Calu3 (cell line): ENCODE results near the gene SMIM20. TPM values are rescaled to one million over a fixed set of nuclear protein-coding genes. Genes with fewer than 3 reads are reported as not detected.

Experiments used
- BruUV-seq: library from RNA; stranded (reverse); fragments of 400-500 nt; replicated peaks from 2 replicates; lab custom pipeline; 2021; lab: Mats Ljungman, UMichigan
- CTCF ChIA-PET: fragments of 300-600 bp; sonication (Branson Sonifier 250); formaldehyde crosslinking; loops from one replicate; lab custom pipeline; 2022; ENCODE audit warnings: antibody characterized with exemption; lab: Charles Lee
- DNase-seq: peaks from one replicate; pipeline ENCODE4 v3.0.0; 2022
- H3K27ac Mint-ChIP-seq: one replicate; pipeline ENCODE4 v1.8.0; 2022; ENCODE audit warnings: mixed read lengths; ENCODE audit not compliant: unreplicated experiment
- H3K27me3 Mint-ChIP-seq: one replicate; pipeline ENCODE4 v1.8.0; 2022; ENCODE audit warnings: mixed read lengths; ENCODE audit not compliant: unreplicated experiment
- H3K36me3 Mint-ChIP-seq: one replicate; pipeline ENCODE4 v1.8.0; 2022; ENCODE audit warnings: mild to moderate bottlenecking, moderate library complexity, mixed read lengths; ENCODE audit not compliant: insufficient read depth, unreplicated experiment
- H3K4me1 Mint-ChIP-seq: one replicate; pipeline ENCODE4 v1.8.0; 2022; ENCODE audit warnings: mild to moderate bottlenecking, low read depth, mixed read lengths; ENCODE audit not compliant: unreplicated experiment
- H3K4me3 Mint-ChIP-seq: one replicate; pipeline ENCODE4 v1.8.0; 2022; ENCODE audit warnings: mild to moderate bottlenecking, low read depth, moderate library complexity, mixed read lengths; ENCODE audit not compliant: unreplicated experiment
- H3K9me3 Mint-ChIP-seq: one replicate; pipeline ENCODE4 v1.8.0; 2022; ENCODE audit warnings: low read depth, mixed read lengths; ENCODE audit not compliant: unreplicated experiment
- intact Hi-C: fragments of 100-400 bp; cut with micrococcal nuclease; formaldehyde crosslinking; loops from one replicate; pipeline ENCODE4 v1.10.0; 2022; ENCODE audit not compliant: unreplicated experiment
- total RNA-seq: library from RNA; stranded (reverse); gene quantifications from 2 replicates; pipeline ENCODE4 v1.2.3, GENCODE V29; 2022
- TF ChIP-seq, protein P1 (sequence below): fragments of 200-600 bp; IDR thresholded peaks from one replicate; pipeline ENCODE4 v1.8.0; 2022; ENCODE audit warnings: antibody characterized with exemption; ENCODE audit not compliant: unreplicated experiment

Gene SMIM20
- total RNA-seq, 1 experiment from 2014 or later = 21.0 TPM

DNA sequence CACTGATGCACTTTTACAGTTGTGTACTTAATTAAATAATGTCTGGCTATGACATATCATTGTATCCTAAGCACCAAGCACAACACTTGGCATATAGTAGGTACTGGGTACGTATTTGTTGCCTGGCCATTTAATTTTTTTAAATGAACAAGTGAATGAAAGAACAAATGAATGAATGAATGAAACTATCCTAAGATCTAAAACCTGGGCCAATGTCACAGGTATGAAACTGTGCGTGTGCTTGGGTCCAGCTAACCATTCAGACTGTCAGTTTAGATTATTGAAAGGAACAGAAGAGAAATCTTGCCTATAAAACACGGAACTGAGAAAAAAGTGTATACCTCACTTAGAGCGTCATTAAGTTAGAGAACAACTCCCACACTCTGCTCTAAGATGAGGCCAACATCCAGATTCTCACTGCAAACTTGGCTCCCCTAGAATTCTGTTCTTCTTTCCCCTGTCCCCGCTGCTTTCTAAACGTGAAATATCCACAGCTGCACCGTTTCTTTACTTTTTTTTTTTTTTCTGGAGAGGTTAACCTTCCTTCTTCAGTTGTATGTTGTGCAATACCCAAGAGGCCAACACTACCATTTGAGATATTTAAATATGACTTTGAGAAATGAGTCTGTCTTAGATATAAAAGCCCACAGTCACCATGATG is 33.9 kb upstream of the SMIM20 start:
- CTCF ChIA-PET = no interaction called here
- no peak for DNase-seq
- Mint-ChIP-seq H3K9me3 (no peaks in the 10 kb centered on the region), H3K27me3 (no peaks in the 10 kb centered on the region), H3K36me3 (no peaks in the 10 kb centered on the region), H3K4me3 (no peak overlapping the region), H3K27ac (no peak overlapping the region), H3K4me1 (peaks cover 12% of the 10 kb centered on the region)
- intact Hi-C loops = no loop called here
- TF ChIP-seq, protein P1, sequence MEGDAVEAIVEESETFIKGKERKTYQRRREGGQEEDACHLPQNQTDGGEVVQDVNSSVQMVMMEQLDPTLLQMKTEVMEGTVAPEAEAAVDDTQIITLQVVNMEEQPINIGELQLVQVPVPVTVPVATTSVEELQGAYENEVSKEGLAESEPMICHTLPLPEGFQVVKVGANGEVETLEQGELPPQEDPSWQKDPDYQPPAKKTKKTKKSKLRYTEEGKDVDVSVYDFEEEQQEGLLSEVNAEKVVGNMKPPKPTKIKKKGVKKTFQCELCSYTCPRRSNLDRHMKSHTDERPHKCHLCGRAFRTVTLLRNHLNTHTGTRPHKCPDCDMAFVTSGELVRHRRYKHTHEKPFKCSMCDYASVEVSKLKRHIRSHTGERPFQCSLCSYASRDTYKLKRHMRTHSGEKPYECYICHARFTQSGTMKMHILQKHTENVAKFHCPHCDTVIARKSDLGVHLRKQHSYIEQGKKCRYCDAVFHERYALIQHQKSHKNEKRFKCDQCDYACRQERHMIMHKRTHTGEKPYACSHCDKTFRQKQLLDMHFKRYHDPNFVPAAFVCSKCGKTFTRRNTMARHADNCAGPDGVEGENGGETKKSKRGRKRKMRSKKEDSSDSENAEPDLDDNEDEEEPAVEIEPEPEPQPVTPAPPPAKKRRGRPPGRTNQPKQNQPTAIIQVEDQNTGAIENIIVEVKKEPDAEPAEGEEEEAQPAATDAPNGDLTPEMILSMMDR = no peak
- BruUV-seq = no TSS peak

DNA sequence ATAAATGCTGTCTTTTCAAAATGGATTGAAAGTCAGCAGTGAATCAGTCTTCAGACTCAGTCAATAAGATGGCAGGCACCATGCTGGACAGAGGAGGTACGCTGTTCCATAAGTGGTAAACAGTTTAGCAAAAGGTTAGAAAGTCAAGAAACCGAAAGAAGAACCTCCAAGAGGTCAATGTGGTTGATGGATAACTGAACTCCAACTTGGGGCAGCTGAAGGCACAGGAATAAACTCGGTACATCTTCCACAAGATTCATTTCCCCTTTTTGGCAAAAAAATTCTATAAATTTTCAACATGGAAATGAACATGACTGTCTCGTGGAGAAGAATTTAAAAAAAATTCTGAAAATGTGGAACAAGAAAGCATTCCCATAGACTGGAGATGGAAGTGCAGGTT is 32.8 kb upstream of the SMIM20 start:
- intact Hi-C loops = no loop called here
- H3K4me3 Mint-ChIP-seq = no peak overlapping the region
- H3K36me3 Mint-ChIP-seq = no peaks in the 10 kb centered on the region
- H3K9me3 Mint-ChIP-seq = no peaks in the 10 kb centered on the region
- CTCF ChIA-PET = no interaction called here
- no peak for DNase-seq
- no TSS peak for BruUV-seq
- peaks cover 12% of the 10 kb centered on the region for H3K4me1 Mint-ChIP-seq
- TF ChIP-seq, protein P1 = no peak
- no peaks in the 10 kb centered on the region for H3K27me3 Mint-ChIP-seq
- no peak overlapping the region for H3K27ac Mint-ChIP-seq

DNA sequence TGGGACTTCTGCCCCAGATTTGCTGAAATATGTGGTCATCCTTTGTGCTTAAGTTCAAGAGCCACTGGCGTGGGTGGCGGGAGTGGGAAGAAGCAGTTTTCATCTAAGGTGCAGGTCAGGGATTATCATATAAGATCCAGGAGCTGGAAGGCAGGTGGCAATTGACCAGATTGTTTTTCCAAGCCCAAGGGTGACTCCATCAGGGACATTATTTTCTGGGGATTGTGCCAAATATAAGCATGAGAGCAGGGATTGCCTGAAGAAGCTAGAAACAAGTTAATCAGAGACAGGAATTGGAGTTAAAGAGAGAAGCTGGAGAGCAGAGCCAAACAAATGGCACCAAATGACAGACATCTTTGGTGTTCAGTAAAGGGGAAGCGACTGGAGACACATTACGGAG is 31.8 kb upstream of the SMIM20 start:
- Mint-ChIP-seq H3K4me3 (no peak overlapping the region), H3K36me3 (no peaks in the 10 kb centered on the region), H3K4me1 (peaks cover 12% of the 10 kb centered on the region), H3K9me3 (no peaks in the 10 kb centered on the region), H3K27ac (no peak overlapping the region), H3K27me3 (no peaks in the 10 kb centered on the region)
- CTCF ChIA-PET = no interaction called here
- TF ChIP-seq, protein P1 = no peak
- DNase-seq = no peak
- intact Hi-C loops = no loop called here
- no TSS peak for BruUV-seq

DNA sequence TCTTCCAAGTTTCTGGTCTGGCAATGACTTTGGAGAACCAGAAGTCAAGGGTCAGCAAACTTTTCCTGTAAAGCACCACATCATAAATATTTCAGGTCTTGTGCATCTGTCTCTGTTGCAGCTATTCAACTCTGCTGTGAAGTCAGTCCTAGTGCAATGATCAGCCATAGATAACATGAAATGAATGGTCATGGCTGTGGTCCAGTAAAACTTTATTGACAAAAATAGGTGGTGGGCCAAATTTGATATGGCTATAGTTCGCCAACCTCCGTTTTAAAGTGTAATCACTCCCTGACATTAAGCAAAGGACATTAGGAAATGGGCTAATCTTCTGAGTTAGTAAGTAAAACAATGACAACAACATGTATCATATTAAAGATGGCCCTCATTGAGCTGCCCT is 30.5 kb upstream of the SMIM20 start:
- TF ChIP-seq, protein P1 = no peak
- no peak for DNase-seq
- H3K9me3 Mint-ChIP-seq = no peaks in the 10 kb centered on the region
- CTCF ChIA-PET = interaction anchor here (0.8 to 1.0 kb wide), 2 partner anchors 8 to 10 kb away, joined by 3 to 4 read pairs; no protein-coding TSS in a partner anchor
- intact Hi-C loops = no loop called here
- BruUV-seq = no TSS peak
- H3K27ac Mint-ChIP-seq = no peak overlapping the region
- H3K27me3 Mint-ChIP-seq = no peaks in the 10 kb centered on the region
- H3K4me3 Mint-ChIP-seq = no peak overlapping the region
- H3K36me3 Mint-ChIP-seq = no peaks in the 10 kb centered on the region
- H3K4me1 Mint-ChIP-seq = peaks cover 16% of the 10 kb centered on the region
